ENCODE data around the gene FCN1.

FCN1 gene

GRCh38 chr9:134950386-134951210, 32.9 kb upstream of the FCN1 start:
- no peak for DNase-seq

- no peak for DNase-seq
These were observed 32.1 kb upstream of the FCN1 start for GRCh38 chr9:134949681-134950385.

GRCh38 chr9:134948149-134948548, 30.4 kb upstream of the FCN1 start:
- no peak for DNase-seq

GRCh38 chr9:134947265-134947955, 29.7 kb upstream of the FCN1 start:
- peak; percentile 87 for DNase-seq

GRCh38 chr9:134946663-134947062, 29.0 kb upstream of the FCN1 start:
- DNase-seq: no peak

- DNase-seq: peak; percentile 76
These were observed 28.0 kb upstream of the FCN1 start for GRCh38 chr9:134945509-134946275.

GRCh38 chr9:134944916-134945315, 27.2 kb upstream of the FCN1 start:
- peak; percentile 65 for DNase-seq

GRCh38 chr9:134944351-134944802, 26.7 kb upstream of the FCN1 start:
- DNase-seq: peak; percentile 97

GRCh38 chr9:134943836-134944235, 26.1 kb upstream of the FCN1 start:
- DNase-seq: no peak

- no peak for DNase-seq
These were observed 25.7 kb upstream of the FCN1 start for GRCh38 chr9:134943411-134943810.

- no peak for DNase-seq
These were observed 25.1 kb upstream of the FCN1 start for GRCh38 chr9:134942788-134943184.

- no peak for DNase-seq
These were observed 24.5 kb upstream of the FCN1 start for GRCh38 chr9:134942011-134942787.

- no peak for DNase-seq
These were observed 22.8 kb upstream of the FCN1 start for GRCh38 chr9:134940236-134941208.

GRCh38 chr9:134939836-134940235, 22.1 kb upstream of the FCN1 start:
- DNase-seq: no peak

- no peak for DNase-seq
These were observed 21.5 kb upstream of the FCN1 start for GRCh38 chr9:134939080-134939733.

GRCh38 chr9:134938346-134939079, 20.8 kb upstream of the FCN1 start:
- DNase-seq: no peak

GRCh38 chr9:134937566-134938345, 20.0 kb upstream of the FCN1 start:
- no peak for DNase-seq

- DNase-seq: no peak
These were observed 19.4 kb upstream of the FCN1 start for GRCh38 chr9:134937164-134937555.
